Loucy (cell line): Measurements from ENCODE around the gene MMP2.

ENCODE experiments used
- H2AFZ ChIP-seq: fragments of 200-600 bp; sonication (generic); 2 replicates; pipeline ENCODE4 v1.6.0; 2016; ENCODE audit warnings: antibody characterized with exemption, mild to moderate bottlenecking, low read length, moderate library complexity
- H3F3A ChIP-seq: fragments of 200-600 bp; 2 replicates; pipeline ENCODE4 v1.6.0; 2016; ENCODE audit warnings: antibody characterized with exemption, low read depth, mild to moderate bottlenecking
- H3K27me3 ChIP-seq: fragments of 200-600 bp; sonication (generic); 2 replicates; pipeline ENCODE4 v1.6.1; 2014; ENCODE audit warnings: low read length, mild to moderate bottlenecking; ENCODE audit not compliant: insufficient read depth, poor library complexity, severe bottlenecking
- H3K36me3 ChIP-seq: fragments of 200-600 bp; sonication (generic); 2 replicates; pipeline ENCODE4 v1.6.1; 2016; ENCODE audit warnings: low read length; ENCODE audit not compliant: insufficient read depth
- H3K4me1 ChIP-seq: fragments of 200-600 bp; sonication (generic); 2 replicates; pipeline ENCODE4 v1.5.1; 2014; ENCODE audit warnings: low read length, mild to moderate bottlenecking; ENCODE audit not compliant: insufficient read depth, poor library complexity, severe bottlenecking
- H3K4me2 ChIP-seq: fragments of 200-600 bp; sonication (generic); 2 replicates; pipeline ENCODE4 v1.6.0; 2014; ENCODE audit warnings: antibody characterized with exemption, low read length, low read depth, mild to moderate bottlenecking; ENCODE audit not compliant: poor library complexity, severe bottlenecking
- H3K4me3 ChIP-seq: fragments of 200-600 bp; sonication (generic); 2 replicates; pipeline ENCODE4 v1.5.1; 2014; ENCODE audit warnings: low read length, mild to moderate bottlenecking, mixed read lengths; ENCODE audit not compliant: poor library complexity, severe bottlenecking
- H3K79me2 ChIP-seq: fragments of 200-600 bp; sonication (generic); 2 replicates; pipeline ENCODE4 v1.6.1; 2014; ENCODE audit warnings: low read length; ENCODE audit not compliant: insufficient read depth
- H3K9ac ChIP-seq: fragments of 200-600 bp; sonication (generic); 2 replicates; pipeline ENCODE4 v1.6.0; 2014; ENCODE audit warnings: mild to moderate bottlenecking, low read depth, low read length, moderate library complexity; ENCODE audit not compliant: poor library complexity, severe bottlenecking
- H3K9me2 ChIP-seq: fragments of 200-600 bp; sonication (generic); replicated peaks from 2 replicates; pipeline ENCODE4 v1.6.1; 2016; ENCODE audit warnings: low read depth, low read length, mixed read lengths
- H3K9me3 ChIP-seq: fragments of 200-600 bp; sonication (generic); 2 replicates; pipeline ENCODE4 v1.6.1; 2014; ENCODE audit warnings: mild to moderate bottlenecking, antibody characterized with exemption, low read length, low read depth; ENCODE audit not compliant: insufficient read depth
- H4K20me1 ChIP-seq: fragments of 200-600 bp; sonication (generic); 2 replicates; pipeline ENCODE4 v1.6.0; 2014; ENCODE audit warnings: antibody characterized with exemption, low read length, mild to moderate bottlenecking; ENCODE audit not compliant: insufficient read depth, poor library complexity, severe bottlenecking
- EZH2phosphoT487 ChIP-seq: fragments of 200-600 bp; IDR thresholded peaks from 2 replicates; pipeline ENCODE4 v1.6.1; 2018; ENCODE audit warnings: antibody characterized with exemption, mild to moderate bottlenecking, moderate library complexity, borderline replicate concordance
- TF ChIP-seq, protein P1 (sequence below): fragments of 200-600 bp; sonication (generic); conservative IDR thresholded peaks from 2 replicates; pipeline ENCODE4 v1.5.1; 2014; ENCODE audit warnings: mild to moderate bottlenecking, antibody characterized with exemption, low read length

The MMP2 gene

GRCh38 chr16:55526441-55526840 lies 47.4 kb downstream of the MMP2 start:
- Histone ChIP-seq H3K4me2 (no peak overlapping the region), H3K9me2 (no peaks in the 10 kb centered on the region), H3K9me3 (no peaks in the 10 kb centered on the region), H3K9ac (no peak overlapping the region), H3K4me3 (no peak overlapping the region), H2AFZ (no peak overlapping the region), H3K36me3 (no peaks in the 10 kb centered on the region), H3K4me1 (peaks cover 3% of the 10 kb centered on the region), H3K27me3 (no peaks in the 10 kb centered on the region), H3K79me2 (no peaks in the 10 kb centered on the region), H3F3A (no peaks in the 10 kb centered on the region), H4K20me1 (no peaks in the 10 kb centered on the region)
- TF ChIP-seq, protein P1, sequence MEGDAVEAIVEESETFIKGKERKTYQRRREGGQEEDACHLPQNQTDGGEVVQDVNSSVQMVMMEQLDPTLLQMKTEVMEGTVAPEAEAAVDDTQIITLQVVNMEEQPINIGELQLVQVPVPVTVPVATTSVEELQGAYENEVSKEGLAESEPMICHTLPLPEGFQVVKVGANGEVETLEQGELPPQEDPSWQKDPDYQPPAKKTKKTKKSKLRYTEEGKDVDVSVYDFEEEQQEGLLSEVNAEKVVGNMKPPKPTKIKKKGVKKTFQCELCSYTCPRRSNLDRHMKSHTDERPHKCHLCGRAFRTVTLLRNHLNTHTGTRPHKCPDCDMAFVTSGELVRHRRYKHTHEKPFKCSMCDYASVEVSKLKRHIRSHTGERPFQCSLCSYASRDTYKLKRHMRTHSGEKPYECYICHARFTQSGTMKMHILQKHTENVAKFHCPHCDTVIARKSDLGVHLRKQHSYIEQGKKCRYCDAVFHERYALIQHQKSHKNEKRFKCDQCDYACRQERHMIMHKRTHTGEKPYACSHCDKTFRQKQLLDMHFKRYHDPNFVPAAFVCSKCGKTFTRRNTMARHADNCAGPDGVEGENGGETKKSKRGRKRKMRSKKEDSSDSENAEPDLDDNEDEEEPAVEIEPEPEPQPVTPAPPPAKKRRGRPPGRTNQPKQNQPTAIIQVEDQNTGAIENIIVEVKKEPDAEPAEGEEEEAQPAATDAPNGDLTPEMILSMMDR, result no peak
- no peak for TF ChIP-seq EZH2phosphoT487

DNA sequence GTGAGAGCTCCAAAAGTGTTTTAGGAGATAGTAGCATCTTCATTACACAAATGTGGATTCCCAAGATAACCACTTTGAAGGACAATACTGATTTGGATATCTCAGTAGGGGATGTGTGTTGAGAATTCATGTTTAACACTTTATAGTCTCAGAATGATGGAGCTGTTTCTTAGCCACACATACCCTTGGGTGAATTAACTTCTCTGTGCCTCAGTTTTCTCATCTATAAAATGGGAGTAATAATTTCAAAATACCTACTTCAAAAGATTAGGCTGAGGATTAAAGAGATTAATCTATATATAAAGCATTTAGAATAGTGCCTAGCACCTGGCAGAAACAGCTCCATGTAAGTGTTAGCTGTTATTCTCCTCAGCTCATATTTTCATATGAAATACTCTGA lies 48.9 kb downstream of the MMP2 start:
- Histone ChIP-seq H3K79me2 (no peaks in the 10 kb centered on the region), H3K36me3 (no peaks in the 10 kb centered on the region), H3K4me2 (no peak overlapping the region), H3K9me3 (no peaks in the 10 kb centered on the region), H3K4me1 (peaks cover 3% of the 10 kb centered on the region), H3K9me2 (no peaks in the 10 kb centered on the region), H3K27me3 (no peaks in the 10 kb centered on the region), H2AFZ (no peak overlapping the region), H3K9ac (no peak overlapping the region), H4K20me1 (no peaks in the 10 kb centered on the region), H3K4me3 (no peak overlapping the region), H3F3A (no peaks in the 10 kb centered on the region)
- TF ChIP-seq EZH2phosphoT487, result no peak
- TF ChIP-seq, protein P1, result no peak

DNA sequence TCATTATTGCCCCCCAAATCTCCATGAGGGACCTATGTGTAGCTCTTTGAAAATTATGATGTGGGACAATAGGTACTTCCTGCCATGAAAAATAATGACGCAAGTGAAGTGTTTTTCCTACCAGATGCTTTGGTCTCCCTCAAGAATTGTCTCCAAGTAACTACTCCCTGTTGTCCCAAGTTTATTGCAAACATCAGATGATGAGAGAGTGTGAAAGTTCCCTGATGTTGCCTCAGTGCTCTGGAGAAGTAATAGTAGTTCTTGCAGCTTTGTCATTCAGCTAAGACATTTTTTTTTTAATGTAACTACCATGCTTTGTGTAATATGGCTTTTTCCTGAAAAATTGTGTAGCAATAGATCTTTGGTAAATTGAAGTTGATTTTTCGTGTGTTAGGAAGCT lies 50.0 kb downstream of the MMP2 start:
- Histone ChIP-seq H3K4me3 (no peak overlapping the region), H3K9me3 (no peaks in the 10 kb centered on the region), H3K9ac (no peak overlapping the region)

More for the DNA sequence above, 50.0 kb downstream of the MMP2 start:
- Histone ChIP-seq H3K27me3 (no peaks in the 10 kb centered on the region), H3K79me2 (no peaks in the 10 kb centered on the region), H3K4me1 (peaks cover 3% of the 10 kb centered on the region), H3K4me2 (no peak overlapping the region), H4K20me1 (no peaks in the 10 kb centered on the region), H3K9me2 (no peaks in the 10 kb centered on the region), H3K36me3 (no peaks in the 10 kb centered on the region), H3F3A (no peaks in the 10 kb centered on the region), H2AFZ (no peak overlapping the region)
- TF ChIP-seq, protein P1, result no peak
- TF ChIP-seq EZH2phosphoT487, result no peak
